H9 (cell line): ENCODE measurements around the gene ANKS1B. TPM values are rescaled to one million over a fixed set of nuclear protein-coding genes. Genes with fewer than 3 reads are reported as not detected.

Source experiments
- DNase-seq: peaks from one replicate; pipeline ENCODE4 v3.0.0-alpha.2; 2017
- H2AFZ ChIP-seq: one replicate; pipeline ENCODE4 v1.6.1; 2013; ENCODE audit warnings: mild to moderate bottlenecking, low read length, control low read depth, moderate library complexity
- H2AK5ac ChIP-seq: 2 replicates; pipeline ENCODE4 v1.6.1; 2013; ENCODE audit warnings: low read length, control low read depth, mixed read lengths; ENCODE audit not compliant: insufficient read length
- H2BK120ac ChIP-seq: one replicate; pipeline ENCODE4 v1.6.1; 2013; ENCODE audit warnings: low read depth, mild to moderate bottlenecking, low read length, control low read depth, inconsistent platforms; ENCODE audit not compliant: poor library complexity, severe bottlenecking
- H2BK12ac ChIP-seq: 2 replicates; pipeline ENCODE4 v1.6.1; 2013; ENCODE audit warnings: low read length, control low read depth, mixed read lengths, low read depth; ENCODE audit not compliant: insufficient read length
- H2BK15ac ChIP-seq: 2 replicates; pipeline ENCODE4 v1.6.1; 2013; ENCODE audit warnings: low read depth, low read length, control low read depth
- H2BK20ac ChIP-seq: one replicate; pipeline ENCODE4 v1.6.1; 2013; ENCODE audit warnings: low read depth, mild to moderate bottlenecking, low read length, control low read depth, inconsistent platforms; ENCODE audit not compliant: poor library complexity, severe bottlenecking
- H2BK5ac ChIP-seq: 2 replicates; pipeline ENCODE4 v1.6.1; 2013; ENCODE audit warnings: low read length, control low read depth, mixed read lengths; ENCODE audit not compliant: insufficient read length
- H3K14ac ChIP-seq: 2 replicates; pipeline ENCODE4 v1.6.1; 2013; ENCODE audit warnings: low read length, control low read depth; ENCODE audit not compliant: insufficient read depth
- H3K18ac ChIP-seq: 2 replicates; pipeline ENCODE4 v1.6.1; 2013; ENCODE audit warnings: low read depth, mild to moderate bottlenecking, mixed read lengths, low read length, control low read depth; ENCODE audit not compliant: insufficient read length
- H3K23ac ChIP-seq: 2 replicates; pipeline ENCODE4 v1.6.1; 2013; ENCODE audit warnings: low read length, control low read depth, mixed read lengths, low read depth; ENCODE audit not compliant: insufficient read length
- H3K23me2 ChIP-seq: 2 replicates; pipeline ENCODE4 v1.6.1; 2013; ENCODE audit warnings: low read depth, mild to moderate bottlenecking, mixed read lengths, low read length, control low read depth; ENCODE audit not compliant: insufficient read length, poor library complexity, severe bottlenecking
- H3K27ac ChIP-seq: 2 replicates; pipeline ENCODE4 v1.5.1; 2013; ENCODE audit warnings: low read length, control low read depth, mixed read lengths, low read depth; ENCODE audit not compliant: insufficient read length
- H3K27me3 ChIP-seq: 2 replicates; pipeline ENCODE4 v1.6.1; 2013; ENCODE audit warnings: low read length, control low read depth, inconsistent platforms; ENCODE audit not compliant: insufficient read depth
- H3K4ac ChIP-seq: 2 replicates; pipeline ENCODE4 v1.6.1; 2013; ENCODE audit warnings: low read depth, mild to moderate bottlenecking, control low read depth, inconsistent platforms, low read length, moderate library complexity
- H3K4me1 ChIP-seq: 2 replicates; pipeline ENCODE4 v1.6.1; 2013; ENCODE audit warnings: low read length, control low read depth, inconsistent platforms; ENCODE audit not compliant: insufficient read depth
- H3K4me2 ChIP-seq: 2 replicates; pipeline ENCODE4 v1.6.1; 2013; ENCODE audit warnings: low read length, control low read depth, mixed read lengths; ENCODE audit not compliant: insufficient read length, insufficient read depth
- H3K56ac ChIP-seq: 2 replicates; pipeline ENCODE4 v1.6.1; 2013; ENCODE audit warnings: low read depth, mild to moderate bottlenecking, mixed read lengths, low read length, control low read depth; ENCODE audit not compliant: insufficient read length
- H3K79me1 ChIP-seq: 2 replicates; pipeline ENCODE4 v1.6.1; 2013; ENCODE audit warnings: low read depth, mild to moderate bottlenecking, moderate library complexity, low read length, control low read depth, inconsistent platforms; ENCODE audit not compliant: insufficient read depth, poor library complexity, severe bottlenecking
- H3K79me2 ChIP-seq: 2 replicates; pipeline ENCODE4 v1.6.1; 2013; ENCODE audit warnings: low read length, control low read depth, inconsistent platforms; ENCODE audit not compliant: insufficient read depth
- H3K9ac ChIP-seq: 2 replicates; pipeline ENCODE4 v1.6.1; 2013; ENCODE audit warnings: low read length, control low read depth, mixed read lengths; ENCODE audit not compliant: insufficient read length; ENCODE audit errors: extremely low read depth
- H3K9me3 ChIP-seq: one replicate; pipeline ENCODE4 v1.6.1; 2013; ENCODE audit warnings: low read depth, low read length, inconsistent platforms; ENCODE audit not compliant: control insufficient read depth
- H3T11ph ChIP-seq: one replicate; pipeline ENCODE4 v1.6.1; 2013; ENCODE audit warnings: mild to moderate bottlenecking, low read length, control low read depth, inconsistent platforms
- H4K20me1 ChIP-seq: one replicate; pipeline ENCODE4 v1.6.1; 2013; ENCODE audit not compliant: control insufficient read depth, insufficient read length, insufficient read depth
- H4K5ac ChIP-seq: 2 replicates; pipeline ENCODE4 v1.6.1; 2013; ENCODE audit warnings: low read depth, mild to moderate bottlenecking, mixed read lengths, low read length, control low read depth; ENCODE audit not compliant: insufficient read length
- H4K8ac ChIP-seq: replicated peaks from 2 replicates; pipeline ENCODE4 v1.6.1; 2013; ENCODE audit warnings: low read length, control low read depth, mixed read lengths, low read depth; ENCODE audit not compliant: insufficient read length
- H4K91ac ChIP-seq: 2 replicates; pipeline ENCODE4 v1.6.1; 2013; ENCODE audit warnings: low read depth, mild to moderate bottlenecking, moderate library complexity, mixed read lengths, low read length, control low read depth; ENCODE audit not compliant: insufficient read length
- H3K27ac Mint-ChIP-seq, 3 experiments: 2 replicates in 2 of 3; 3 replicates in 1 of 3; pipeline ENCODE4 v1.8.0; 2020 to 2021; ENCODE audit warnings: mixed read lengths in 3 of 3, mild to moderate bottlenecking in 1 of 3, moderate library complexity in 1 of 3
- H3K27me3 Mint-ChIP-seq: 2 replicates; pipeline ENCODE4 v1.8.0; 2021; ENCODE audit warnings: low read depth, mild to moderate bottlenecking, moderate library complexity, mixed read lengths
- H3K36me3 Mint-ChIP-seq, 3 experiments: 2 replicates in 2 of 3; 3 replicates in 1 of 3; pipeline ENCODE4 v1.8.0; 2020 to 2021; ENCODE audit warnings: low read depth in 3 of 3, mixed read lengths in 3 of 3; ENCODE audit not compliant: insufficient read depth in 1 of 3
- H3K4me1 Mint-ChIP-seq, 2 experiments: 2 replicates each; pipeline ENCODE4 v1.8.0; 2020; ENCODE audit warnings: mixed read lengths in 2 of 2
- H3K4me3 Mint-ChIP-seq, 2 experiments: 2 replicates in 1 of 2; 3 replicates in 1 of 2; pipeline ENCODE4 v1.8.0; 2020 to 2021; ENCODE audit warnings: mild to moderate bottlenecking in 2 of 2, mixed read lengths in 2 of 2, moderate library complexity in 1 of 2
- H3K9me3 Mint-ChIP-seq, 2 experiments: 2 replicates in 1 of 2; 3 replicates in 1 of 2; pipeline ENCODE4 v1.8.0; 2020; ENCODE audit warnings: mild to moderate bottlenecking in 2 of 2, mixed read lengths in 2 of 2, moderate library complexity in 1 of 2
- WGBS: extraction: QIAGEN DNeasy Blood & Tissue Kit; methylation state at CpG from one replicate; pipeline ENCODE4 v1.1.7; 2013; ENCODE audit warnings: missing lambda C conversion rate, low lambda C conversion rate, mixed read lengths; ENCODE audit not compliant: insufficient read length; ENCODE audit errors: extremely low coverage; 5-methylcytosine and 5-hydroxymethylcytosine counted together
- total RNA-seq: library from RNA; stranded (reverse); gene quantifications from 2 replicates; pipeline ENCODE4 v1.2.1, GENCODE V29; 2021
- TF ChIP-seq, protein P1 (sequence below): fragments of 200-600 bp; sonication (generic); conservative IDR thresholded peaks from 3 replicates; pipeline ENCODE4 v1.8.0; 2021; ENCODE audit warnings: antibody characterized with exemption, mild to moderate bottlenecking

Gene ANKS1B
- total RNA-seq, 1 experiment from 2014 or later, result 4.1 TPM

DNA sequence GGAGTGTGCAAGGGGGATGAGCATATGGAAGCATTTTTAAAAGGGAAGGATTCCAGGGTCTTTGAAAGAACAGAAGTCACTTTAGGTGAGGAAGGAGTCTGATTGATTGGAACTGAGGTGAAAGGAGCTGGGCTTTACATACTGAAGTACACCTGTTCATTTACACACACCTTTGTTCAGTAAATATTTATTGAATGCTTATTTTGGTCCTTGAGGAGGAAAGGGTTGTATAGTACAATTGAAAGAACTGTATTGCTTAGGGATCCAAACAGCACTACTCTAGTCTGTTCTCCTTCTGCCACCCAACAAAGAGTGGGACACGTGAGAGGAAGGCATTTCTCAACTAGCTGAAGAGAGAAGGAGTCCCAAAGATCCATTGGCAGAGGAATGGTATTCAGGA lies 1275.7 kb downstream of the ANKS1B start:
- no peak overlapping the region for H3K18ac ChIP-seq
- no peak overlapping the region for H4K91ac ChIP-seq
- Mint-ChIP-seq H3K27me3 (no peaks in the 10 kb centered on the region), H3K27ac (no peak overlapping the region), H3K4me3 (no peak overlapping the region), H3K9me3 (no peaks in the 10 kb centered on the region), H3K4me1 (no peaks in the 10 kb centered on the region), H3K36me3 (peaks cover 0 to 25% (median 9%) of the 10 kb centered on the region in 3 experiments; a peak in 3 of 7 replicates)
- H2BK5ac ChIP-seq, result no peak overlapping the region
- no peak overlapping the region for H3K9ac ChIP-seq
- no peaks in the 10 kb centered on the region for H3K4me1 ChIP-seq
- no peak overlapping the region for H3K23ac ChIP-seq
- H3K27me3 ChIP-seq, result no peaks in the 10 kb centered on the region
- no peaks in the 10 kb centered on the region for H4K20me1 ChIP-seq
- H3K79me2 ChIP-seq, result no peaks in the 10 kb centered on the region
- no peak overlapping the region for H2AK5ac ChIP-seq
- no peak overlapping the region for H2AFZ ChIP-seq
- TF ChIP-seq, protein P1, sequence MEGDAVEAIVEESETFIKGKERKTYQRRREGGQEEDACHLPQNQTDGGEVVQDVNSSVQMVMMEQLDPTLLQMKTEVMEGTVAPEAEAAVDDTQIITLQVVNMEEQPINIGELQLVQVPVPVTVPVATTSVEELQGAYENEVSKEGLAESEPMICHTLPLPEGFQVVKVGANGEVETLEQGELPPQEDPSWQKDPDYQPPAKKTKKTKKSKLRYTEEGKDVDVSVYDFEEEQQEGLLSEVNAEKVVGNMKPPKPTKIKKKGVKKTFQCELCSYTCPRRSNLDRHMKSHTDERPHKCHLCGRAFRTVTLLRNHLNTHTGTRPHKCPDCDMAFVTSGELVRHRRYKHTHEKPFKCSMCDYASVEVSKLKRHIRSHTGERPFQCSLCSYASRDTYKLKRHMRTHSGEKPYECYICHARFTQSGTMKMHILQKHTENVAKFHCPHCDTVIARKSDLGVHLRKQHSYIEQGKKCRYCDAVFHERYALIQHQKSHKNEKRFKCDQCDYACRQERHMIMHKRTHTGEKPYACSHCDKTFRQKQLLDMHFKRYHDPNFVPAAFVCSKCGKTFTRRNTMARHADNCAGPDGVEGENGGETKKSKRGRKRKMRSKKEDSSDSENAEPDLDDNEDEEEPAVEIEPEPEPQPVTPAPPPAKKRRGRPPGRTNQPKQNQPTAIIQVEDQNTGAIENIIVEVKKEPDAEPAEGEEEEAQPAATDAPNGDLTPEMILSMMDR, result no peak
- no peak overlapping the region for H3T11ph ChIP-seq
- no peak overlapping the region for H4K8ac ChIP-seq
- no peak overlapping the region for H4K5ac ChIP-seq
- H3K79me1 ChIP-seq, result no peaks in the 10 kb centered on the region
- no peaks in the 10 kb centered on the region for H3K9me3 ChIP-seq
- H3K27ac ChIP-seq, result no peak overlapping the region
- H2BK120ac ChIP-seq, result no peak overlapping the region
- no peaks in the 10 kb centered on the region for H3K23me2 ChIP-seq
- no CpG with 5 or more reads among the region's 1 CpG for WGBS
- no peak overlapping the region for H3K14ac ChIP-seq
- no peak overlapping the region for H3K56ac ChIP-seq
- no peak for DNase-seq
- H2BK15ac ChIP-seq, result no peak overlapping the region
- no peak overlapping the region for H3K4ac ChIP-seq
- no peak overlapping the region for H2BK12ac ChIP-seq
- no peak overlapping the region for H3K4me2 ChIP-seq
- H2BK20ac ChIP-seq, result no peak overlapping the region
